HG02885 (cell line): ENCODE results near the gene RABL2A.
"Not testable (repeated sequence)": the region's sequence is repeated elsewhere in the genome, so short reads cannot be mapped to it uniquely, and the experiment has no call there.

ENCODE experiments used
- ATAC-seq: cut with Tn5 transposase; IDR thresholded peaks from one replicate; pipeline ENCODE4 v1.9.1; 2021; ENCODE audit warnings: mild to moderate bottlenecking; ENCODE audit not compliant: unreplicated experiment, poor library complexity

RABL2A gene

GRCh38 chr2:113676623-113677266 lies 49.7 kb downstream of the RABL2A start:
- no peak for ATAC-seq

GRCh38 chr2:113677330-113677729 lies 50.3 kb downstream of the RABL2A start:
- ATAC-seq: no peak

DNA sequence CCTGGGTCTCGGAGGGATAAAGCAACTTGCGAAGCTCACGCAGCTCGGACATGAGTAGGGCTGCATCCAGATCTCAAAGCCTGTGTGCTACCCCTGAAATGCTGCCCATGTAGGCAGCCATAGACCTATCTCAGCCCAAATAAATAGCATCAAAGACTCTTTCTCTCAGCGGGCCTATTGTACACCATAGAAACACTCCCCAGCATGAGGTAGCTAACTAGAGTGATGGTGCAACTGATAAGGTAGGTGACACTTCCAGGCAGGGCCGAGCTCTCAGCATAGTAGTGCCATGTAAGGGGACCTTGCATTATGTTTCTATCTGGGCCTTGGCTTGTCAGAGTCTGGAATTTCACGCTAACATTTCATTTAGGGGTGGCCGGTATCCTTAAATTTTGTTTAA lies 52.4 kb downstream of the RABL2A start:
- no peak for ATAC-seq

GRCh38 chr2:113685471-113685870 lies 58.4 kb downstream of the RABL2A start:
- no peak for ATAC-seq

GRCh38 chr2:113686537-113686936 lies 59.5 kb downstream of the RABL2A start:
- no peak for ATAC-seq

GRCh38 chr2:113690871-113691270 lies 63.8 kb downstream of the RABL2A start:
- ATAC-seq: not testable (repeated sequence)
